Measurements from ENCODE around the gene SCP2.

DNA sequence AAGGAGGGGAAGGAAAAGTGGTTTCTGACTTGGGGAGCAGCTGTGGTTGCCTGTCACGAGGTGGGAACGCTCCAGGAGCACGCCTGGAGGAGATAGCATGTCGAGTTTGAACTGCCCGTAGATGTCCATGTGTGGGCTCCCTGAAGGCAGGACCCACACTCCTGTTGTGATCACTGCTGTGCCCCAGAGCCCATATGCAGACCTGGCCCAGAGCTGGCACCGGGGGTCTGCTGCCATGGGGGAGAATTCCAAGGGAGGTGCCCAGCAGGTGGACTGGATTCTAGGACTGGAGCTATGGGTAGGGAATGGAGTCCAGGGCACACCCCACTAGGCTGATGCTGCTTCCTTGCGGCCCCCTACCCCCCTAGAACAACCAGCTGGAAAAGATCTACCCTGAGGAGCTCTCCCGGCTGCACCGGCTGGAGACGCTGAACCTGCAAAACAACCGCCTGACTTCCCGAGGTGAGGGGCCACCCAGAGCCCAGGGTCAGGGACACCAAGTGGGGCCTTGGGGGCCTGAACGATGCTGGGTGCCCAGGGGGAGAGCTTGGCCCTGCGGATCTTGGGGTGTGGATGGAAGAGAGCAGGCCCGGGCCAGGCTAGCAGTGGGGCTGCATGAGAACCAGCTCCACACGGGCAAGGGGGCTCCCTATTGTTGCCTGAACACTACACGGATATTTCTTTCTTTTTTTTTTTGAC lies 144.2 kb downstream of the SCP2 start:
- TF ChIP-seq CTCF (IDR thresholded peaks at IDR 0.05) = no peak
- no peak for TF ChIP-seq POLR2AphosphoS5 (IDR thresholded peaks at IDR 0.05)
- TF ChIP-seq EP300 (IDR thresholded peaks at IDR 0.05) = no peak
- no peak for TF ChIP-seq POLR2A (IDR thresholded peaks at IDR 0.05)
